MM.1S (cell line): ENCODE results near the gene AXIN2.

Experiments
- DNase-seq: peaks from one replicate; pipeline ENCODE4 v3.0.0-alpha.2; 2015
- H2AFZ ChIP-seq: fragments of 300-600 bp; sonication (generic); 2 replicates; pipeline ENCODE4 v1.6.0; 2016; ENCODE audit warnings: antibody characterized with exemption, low read length
- H3F3A ChIP-seq: fragments of 300-600 bp; sonication (generic); 2 replicates; pipeline ENCODE4 v1.6.1; 2016; ENCODE audit warnings: mild to moderate bottlenecking, antibody characterized with exemption, low read length, moderate library complexity, mixed read lengths; ENCODE audit not compliant: insufficient read depth
- H3K27ac ChIP-seq: fragments of 300-600 bp; sonication (generic); 2 replicates; pipeline ENCODE4 v1.5.1; 2016; ENCODE audit warnings: mild to moderate bottlenecking, low read length
- H3K27me3 ChIP-seq: fragments of 300-600 bp; sonication (generic); replicated peaks from 2 replicates; pipeline ENCODE4 v1.6.0; 2016; ENCODE audit warnings: low read length; ENCODE audit not compliant: insufficient read depth
- H3K36me3 ChIP-seq: fragments of 300-600 bp; sonication (generic); replicated peaks from 2 replicates; pipeline ENCODE4 v1.6.1; 2016; ENCODE audit warnings: mild to moderate bottlenecking, low read length, mixed read lengths; ENCODE audit not compliant: insufficient read depth
- H3K4me1 ChIP-seq: fragments of 300-600 bp; sonication (generic); 2 replicates; pipeline ENCODE4 v1.6.1; 2016; ENCODE audit warnings: low read length, mixed read lengths
- H3K4me2 ChIP-seq: fragments of 300-600 bp; sonication (generic); 2 replicates; pipeline ENCODE4 v1.6.0; 2016; ENCODE audit warnings: low read depth, low read length
- H3K4me3 ChIP-seq: fragments of 300-600 bp; sonication (generic); 2 replicates; pipeline ENCODE4 v1.5.1; 2016; ENCODE audit warnings: low read length, mixed read lengths
- H3K79me2 ChIP-seq: fragments of 300-600 bp; sonication (generic); 2 replicates; pipeline ENCODE4 v1.6.1; 2016; ENCODE audit warnings: mixed run types, low read length, mixed read lengths
- H3K9ac ChIP-seq: fragments of 300-600 bp; sonication (generic); 2 replicates; pipeline ENCODE4 v1.6.1; 2016; ENCODE audit warnings: low read length, mixed read lengths
- H3K9me2 ChIP-seq: fragments of 300-600 bp; sonication (generic); replicated peaks from 2 replicates; pipeline ENCODE4 v1.6.1; 2016; ENCODE audit warnings: mild to moderate bottlenecking, low read length, mixed read lengths; ENCODE audit not compliant: insufficient read depth
- H3K9me3 ChIP-seq: fragments of 300-600 bp; sonication (generic); replicated peaks from 2 replicates; pipeline ENCODE4 v1.6.1; 2016; ENCODE audit warnings: mild to moderate bottlenecking, low read length, mixed read lengths; ENCODE audit not compliant: insufficient read depth
- H4K20me1 ChIP-seq: fragments of 300-600 bp; sonication (generic); 2 replicates; pipeline ENCODE4 v1.6.1; 2016; ENCODE audit warnings: mild to moderate bottlenecking, low read length, moderate library complexity, mixed read lengths; ENCODE audit not compliant: insufficient read depth
- CTCF ChIP-seq: fragments of 300-600 bp; sonication (generic); IDR thresholded peaks from 2 replicates; pipeline ENCODE4 v1.5.1; 2016; ENCODE audit warnings: antibody characterized with exemption, low read length, mixed read lengths
- EZH2 ChIP-seq: fragments of 300-600 bp; sonication (generic); optimal IDR thresholded peaks from 2 replicates; pipeline ENCODE3; 2017; ENCODE audit warnings: low read depth, mild to moderate bottlenecking, antibody characterized with exemption, low read length, mixed read lengths
- EZH2phosphoT487 ChIP-seq: fragments of 300-600 bp; sonication (generic); IDR thresholded peaks from 2 replicates; pipeline ENCODE4 v1.6.1; 2018; ENCODE audit warnings: antibody characterized with exemption, low read length

AXIN2 gene

GRCh38 chr17:65559461-65559803, 2.0 kb downstream of the AXIN2 start:
- no peaks in the 10 kb centered on the region for H3K36me3 ChIP-seq
- no peaks in the 10 kb centered on the region for H3K27me3 ChIP-seq
- no peaks in the 10 kb centered on the region for H3K9me2 ChIP-seq
- peaks cover 34% of the 10 kb centered on the region for H3K4me1 ChIP-seq
- H3F3A ChIP-seq, result peaks cover 8% of the 10 kb centered on the region; the same call in 1 of the 2 replicates
- H3K27ac ChIP-seq, result peak overlapping the region; percentile 52; the same call in 1 of the 2 replicates
- TF ChIP-seq EZH2phosphoT487, result no peak
- no peak for TF ChIP-seq CTCF
- no peak for TF ChIP-seq EZH2
- peak overlapping the region; percentile 76 for H3K4me2 ChIP-seq
- DNase-seq, result no peak
- H4K20me1 ChIP-seq, result no peaks in the 10 kb centered on the region
- H3K9me3 ChIP-seq, result no peaks in the 10 kb centered on the region
- H3K9ac ChIP-seq, result peak overlapping the region; percentile 85
- no peaks in the 10 kb centered on the region; the same call in 1 of the 2 replicates for H3K79me2 ChIP-seq
- H3K4me3 ChIP-seq, result peak overlapping the region; percentile 85
- peak overlapping the region; percentile 55; the same call in 1 of the 2 replicates for H2AFZ ChIP-seq

- no peaks in the 10 kb centered on the region for H3K36me3 ChIP-seq
- H3K9me3 ChIP-seq, result no peaks in the 10 kb centered on the region
- no peaks in the 10 kb centered on the region for H3K9me2 ChIP-seq
- DNase-seq, result peak; percentile 13
- no peaks in the 10 kb centered on the region; the same call in 1 of the 2 replicates for H3K79me2 ChIP-seq
- no peaks in the 10 kb centered on the region for H4K20me1 ChIP-seq
- H3F3A ChIP-seq, result peaks cover 4% of the 10 kb centered on the region; the same call in 1 of the 2 replicates
- peak overlapping the region; percentile 76 for H3K4me2 ChIP-seq
- H2AFZ ChIP-seq, result no peak overlapping the region
- no peaks in the 10 kb centered on the region for H3K27me3 ChIP-seq
- peaks cover 29% of the 10 kb centered on the region for H3K4me1 ChIP-seq
- peak overlapping the region; percentile 52; the same call in 1 of the 2 replicates for H3K27ac ChIP-seq
- peak overlapping the region; percentile 85 for H3K4me3 ChIP-seq
- H3K9ac ChIP-seq, result peak overlapping the region; percentile 85; the same call in 1 of the 2 replicates
- no peak for TF ChIP-seq CTCF
- TF ChIP-seq EZH2, result no peak
- TF ChIP-seq EZH2phosphoT487, result no peak
These were observed 2.6 kb downstream of the AXIN2 start for GRCh38 chr17:65558683-65559460.

- DNase-seq, result no peak
- Histone ChIP-seq H2AFZ (no peak overlapping the region), H3K4me2 (peak overlapping the region; percentile 76; the same call in 1 of the 2 replicates), H3K36me3 (no peaks in the 10 kb centered on the region), H3K9me3 (no peaks in the 10 kb centered on the region), H3K4me1 (peaks cover 24% of the 10 kb centered on the region), H3K9me2 (no peaks in the 10 kb centered on the region), H3K9ac (no peak overlapping the region), H3K4me3 (0 out of 2 replicates have a peak overlapping the region, but pooled peaks have one; percentile 85), H3K27me3 (no peaks in the 10 kb centered on the region), H3F3A (peaks cover 4% of the 10 kb centered on the region; the same call in 1 of the 2 replicates), H4K20me1 (no peaks in the 10 kb centered on the region), H3K79me2 (no peaks in the 10 kb centered on the region; the same call in 1 of the 2 replicates), H3K27ac (no peak overlapping the region)
- TF ChIP-seq CTCF, result no peak
- TF ChIP-seq EZH2phosphoT487, result no peak
- no peak for TF ChIP-seq EZH2
These were observed 3.2 kb downstream of the AXIN2 start for GRCh38 chr17:65558311-65558682.
